HEK293 (cell line): Measurements from ENCODE around the gene CTDNEP1.

Experiments used
- CTCF ChIP-seq: fragments of 450-650 bp; formaldehyde crosslinking; IDR thresholded peaks from 2 replicates; pipeline ENCODE4 v1.5.1; 2016; ENCODE audit warnings: missing biosample characterization, missing genetic modification characterization
- EGR2 ChIP-seq: fragments of 450-650 bp; formaldehyde crosslinking; IDR thresholded peaks from 2 replicates; pipeline ENCODE4 v1.5.1; 2016; ENCODE audit warnings: low read depth, missing biosample characterization, missing genetic modification characterization
- FEZF1 ChIP-seq: fragments of 450-650 bp; formaldehyde crosslinking; IDR thresholded peaks from 2 replicates; pipeline ENCODE4 v1.5.1; 2016; ENCODE audit warnings: missing biosample characterization, missing genetic modification characterization
- REST ChIP-seq: fragments of 450-650 bp; formaldehyde crosslinking; IDR thresholded peaks from 2 replicates; pipeline ENCODE4 v1.5.1; 2016; ENCODE audit warnings: missing biosample characterization, missing genetic modification characterization
- ZNF2 ChIP-seq: fragments of 450-650 bp; formaldehyde crosslinking; IDR thresholded peaks from 2 replicates; pipeline ENCODE4 v1.5.1; 2016; ENCODE audit warnings: missing biosample characterization, missing genetic modification characterization
- ZNF302 ChIP-seq: fragments of 450-650 bp; formaldehyde crosslinking; IDR thresholded peaks from 2 replicates; pipeline ENCODE4 v1.5.1; 2016; ENCODE audit warnings: missing biosample characterization, missing genetic modification characterization, low read depth
- ZNF391 ChIP-seq: fragments of 450-650 bp; formaldehyde crosslinking; IDR thresholded peaks from 2 replicates; pipeline ENCODE4 v1.5.1; 2016; ENCODE audit warnings: low read depth, missing biosample characterization, missing genetic modification characterization, borderline replicate concordance
- ZNF76 ChIP-seq: fragments of 450-650 bp; formaldehyde crosslinking; IDR thresholded peaks from 2 replicates; pipeline ENCODE4; 2016; ENCODE audit warnings: low read depth, missing biosample characterization, missing genetic modification characterization, borderline replicate concordance
- TF ChIP-seq, protein P1 (sequence below): fragments of 450-650 bp; formaldehyde crosslinking; IDR thresholded peaks from 2 replicates; pipeline ENCODE4 v1.5.1; 2016; ENCODE audit warnings: missing biosample characterization, missing genetic modification characterization
- TF ChIP-seq, protein P2 (sequence below): fragments of 450-650 bp; formaldehyde crosslinking; optimal IDR thresholded peaks from 2 replicates; pipeline ENCODE3; 2016; ENCODE audit warnings: missing biosample characterization, mild to moderate bottlenecking, missing genetic modification characterization
- TF ChIP-seq, protein P3 (sequence below): fragments of 450-650 bp; IDR thresholded peaks from 2 replicates; pipeline ENCODE4 v1.5.1; 2018; ENCODE audit warnings: missing biosample characterization, missing genetic modification characterization

- TF ChIP-seq, protein P1, sequence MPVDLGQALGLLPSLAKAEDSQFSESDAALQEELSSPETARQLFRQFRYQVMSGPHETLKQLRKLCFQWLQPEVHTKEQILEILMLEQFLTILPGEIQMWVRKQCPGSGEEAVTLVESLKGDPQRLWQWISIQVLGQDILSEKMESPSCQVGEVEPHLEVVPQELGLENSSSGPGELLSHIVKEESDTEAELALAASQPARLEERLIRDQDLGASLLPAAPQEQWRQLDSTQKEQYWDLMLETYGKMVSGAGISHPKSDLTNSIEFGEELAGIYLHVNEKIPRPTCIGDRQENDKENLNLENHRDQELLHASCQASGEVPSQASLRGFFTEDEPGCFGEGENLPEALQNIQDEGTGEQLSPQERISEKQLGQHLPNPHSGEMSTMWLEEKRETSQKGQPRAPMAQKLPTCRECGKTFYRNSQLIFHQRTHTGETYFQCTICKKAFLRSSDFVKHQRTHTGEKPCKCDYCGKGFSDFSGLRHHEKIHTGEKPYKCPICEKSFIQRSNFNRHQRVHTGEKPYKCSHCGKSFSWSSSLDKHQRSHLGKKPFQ (tag by site-specific recombination): no peak
- TF ChIP-seq CTCF (tag by site-specific recombination) (no peak), ZNF391 (tag by site-specific recombination) (no peak), EGR2 (no peak), ZNF2 (tag by site-specific recombination) (no peak), REST (tag by site-specific recombination) (no peak), ZNF302 (tag by site-specific recombination) (no peak), ZNF76 (no peak), FEZF1 (no peak)
- TF ChIP-seq, protein P2, sequence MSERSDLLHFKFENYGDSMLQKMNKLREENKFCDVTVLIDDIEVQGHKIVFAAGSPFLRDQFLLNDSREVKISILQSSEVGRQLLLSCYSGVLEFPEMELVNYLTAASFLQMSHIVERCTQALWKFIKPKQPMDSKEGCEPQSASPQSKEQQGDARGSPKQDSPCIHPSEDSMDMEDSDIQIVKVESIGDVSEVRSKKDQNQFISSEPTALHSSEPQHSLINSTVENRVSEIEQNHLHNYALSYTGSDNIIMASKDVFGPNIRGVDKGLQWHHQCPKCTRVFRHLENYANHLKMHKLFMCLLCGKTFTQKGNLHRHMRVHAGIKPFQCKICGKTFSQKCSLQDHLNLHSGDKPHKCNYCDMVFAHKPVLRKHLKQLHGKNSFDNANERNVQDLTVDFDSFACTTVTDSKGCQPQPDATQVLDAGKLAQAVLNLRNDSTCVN (tag by site-specific recombination): no peak
- TF ChIP-seq, protein P3, sequence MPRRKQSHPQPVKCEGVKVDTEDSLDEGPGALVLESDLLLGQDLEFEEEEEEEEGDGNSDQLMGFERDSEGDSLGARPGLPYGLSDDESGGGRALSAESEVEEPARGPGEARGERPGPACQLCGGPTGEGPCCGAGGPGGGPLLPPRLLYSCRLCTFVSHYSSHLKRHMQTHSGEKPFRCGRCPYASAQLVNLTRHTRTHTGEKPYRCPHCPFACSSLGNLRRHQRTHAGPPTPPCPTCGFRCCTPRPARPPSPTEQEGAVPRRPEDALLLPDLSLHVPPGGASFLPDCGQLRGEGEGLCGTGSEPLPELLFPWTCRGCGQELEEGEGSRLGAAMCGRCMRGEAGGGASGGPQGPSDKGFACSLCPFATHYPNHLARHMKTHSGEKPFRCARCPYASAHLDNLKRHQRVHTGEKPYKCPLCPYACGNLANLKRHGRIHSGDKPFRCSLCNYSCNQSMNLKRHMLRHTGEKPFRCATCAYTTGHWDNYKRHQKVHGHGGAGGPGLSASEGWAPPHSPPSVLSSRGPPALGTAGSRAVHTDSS (tag by site-specific recombination): no peak
Measured at GRCh38 chr17:7204336-7204735, 47.2 kb downstream of the CTDNEP1 start.
